H9 (cell line): ENCODE results near the gene TRIM65. TPM values are rescaled to one million over a fixed set of nuclear protein-coding genes. Genes with fewer than 3 reads are reported as not detected.
A peak's percentile ranks its signal among the peaks of the same experiment; 100 is the strongest.
"Not testable (repeated sequence)": the region's sequence is repeated elsewhere in the genome, so short reads cannot be mapped to it uniquely, and the experiment has no call there.

ENCODE experiments used
- DNase-seq: peaks from one replicate; pipeline ENCODE4 v3.0.0-alpha.2; 2017
- H2AFZ ChIP-seq: one replicate; pipeline ENCODE4 v1.6.1; 2013; ENCODE audit warnings: mild to moderate bottlenecking, low read length, control low read depth, moderate library complexity
- H2AK5ac ChIP-seq: 2 replicates; pipeline ENCODE4 v1.6.1; 2013; ENCODE audit warnings: low read length, control low read depth, mixed read lengths; ENCODE audit not compliant: insufficient read length
- H2BK120ac ChIP-seq: one replicate; pipeline ENCODE4 v1.6.1; 2013; ENCODE audit warnings: low read depth, mild to moderate bottlenecking, low read length, control low read depth, inconsistent platforms; ENCODE audit not compliant: poor library complexity, severe bottlenecking
- H2BK12ac ChIP-seq: 2 replicates; pipeline ENCODE4 v1.6.1; 2013; ENCODE audit warnings: low read length, control low read depth, mixed read lengths, low read depth; ENCODE audit not compliant: insufficient read length
- H2BK15ac ChIP-seq: 2 replicates; pipeline ENCODE4 v1.6.1; 2013; ENCODE audit warnings: low read depth, low read length, control low read depth
- H2BK20ac ChIP-seq: one replicate; pipeline ENCODE4 v1.6.1; 2013; ENCODE audit warnings: low read depth, mild to moderate bottlenecking, low read length, control low read depth, inconsistent platforms; ENCODE audit not compliant: poor library complexity, severe bottlenecking
- H2BK5ac ChIP-seq: 2 replicates; pipeline ENCODE4 v1.6.1; 2013; ENCODE audit warnings: low read length, control low read depth, mixed read lengths; ENCODE audit not compliant: insufficient read length
- H3K14ac ChIP-seq: 2 replicates; pipeline ENCODE4 v1.6.1; 2013; ENCODE audit warnings: low read length, control low read depth; ENCODE audit not compliant: insufficient read depth
- H3K18ac ChIP-seq: 2 replicates; pipeline ENCODE4 v1.6.1; 2013; ENCODE audit warnings: low read depth, mild to moderate bottlenecking, mixed read lengths, low read length, control low read depth; ENCODE audit not compliant: insufficient read length
- H3K23ac ChIP-seq: 2 replicates; pipeline ENCODE4 v1.6.1; 2013; ENCODE audit warnings: low read length, control low read depth, mixed read lengths, low read depth; ENCODE audit not compliant: insufficient read length
- H3K23me2 ChIP-seq: 2 replicates; pipeline ENCODE4 v1.6.1; 2013; ENCODE audit warnings: low read depth, mild to moderate bottlenecking, mixed read lengths, low read length, control low read depth; ENCODE audit not compliant: insufficient read length, poor library complexity, severe bottlenecking
- H3K27ac ChIP-seq: 2 replicates; pipeline ENCODE4 v1.5.1; 2013; ENCODE audit warnings: low read length, control low read depth, mixed read lengths, low read depth; ENCODE audit not compliant: insufficient read length
- H3K27me3 ChIP-seq: 2 replicates; pipeline ENCODE4 v1.6.1; 2013; ENCODE audit warnings: low read length, control low read depth, inconsistent platforms; ENCODE audit not compliant: insufficient read depth
- H3K4ac ChIP-seq: 2 replicates; pipeline ENCODE4 v1.6.1; 2013; ENCODE audit warnings: low read depth, mild to moderate bottlenecking, control low read depth, inconsistent platforms, low read length, moderate library complexity
- H3K4me1 ChIP-seq: 2 replicates; pipeline ENCODE4 v1.6.1; 2013; ENCODE audit warnings: low read length, control low read depth, inconsistent platforms; ENCODE audit not compliant: insufficient read depth
- H3K4me2 ChIP-seq: 2 replicates; pipeline ENCODE4 v1.6.1; 2013; ENCODE audit warnings: low read length, control low read depth, mixed read lengths; ENCODE audit not compliant: insufficient read length, insufficient read depth
- H3K56ac ChIP-seq: 2 replicates; pipeline ENCODE4 v1.6.1; 2013; ENCODE audit warnings: low read depth, mild to moderate bottlenecking, mixed read lengths, low read length, control low read depth; ENCODE audit not compliant: insufficient read length
- H3K79me1 ChIP-seq: 2 replicates; pipeline ENCODE4 v1.6.1; 2013; ENCODE audit warnings: low read depth, mild to moderate bottlenecking, moderate library complexity, low read length, control low read depth, inconsistent platforms; ENCODE audit not compliant: insufficient read depth, poor library complexity, severe bottlenecking
- H3K79me2 ChIP-seq: 2 replicates; pipeline ENCODE4 v1.6.1; 2013; ENCODE audit warnings: low read length, control low read depth, inconsistent platforms; ENCODE audit not compliant: insufficient read depth
- H3K9ac ChIP-seq: 2 replicates; pipeline ENCODE4 v1.6.1; 2013; ENCODE audit warnings: low read length, control low read depth, mixed read lengths; ENCODE audit not compliant: insufficient read length; ENCODE audit errors: extremely low read depth
- H3K9me3 ChIP-seq: one replicate; pipeline ENCODE4 v1.6.1; 2013; ENCODE audit warnings: low read depth, low read length, inconsistent platforms; ENCODE audit not compliant: control insufficient read depth
- H3T11ph ChIP-seq: one replicate; pipeline ENCODE4 v1.6.1; 2013; ENCODE audit warnings: mild to moderate bottlenecking, low read length, control low read depth, inconsistent platforms
- H4K20me1 ChIP-seq: one replicate; pipeline ENCODE4 v1.6.1; 2013; ENCODE audit not compliant: control insufficient read depth, insufficient read length, insufficient read depth
- H4K5ac ChIP-seq: 2 replicates; pipeline ENCODE4 v1.6.1; 2013; ENCODE audit warnings: low read depth, mild to moderate bottlenecking, mixed read lengths, low read length, control low read depth; ENCODE audit not compliant: insufficient read length
- H4K8ac ChIP-seq: replicated peaks from 2 replicates; pipeline ENCODE4 v1.6.1; 2013; ENCODE audit warnings: low read length, control low read depth, mixed read lengths, low read depth; ENCODE audit not compliant: insufficient read length
- H4K91ac ChIP-seq: 2 replicates; pipeline ENCODE4 v1.6.1; 2013; ENCODE audit warnings: low read depth, mild to moderate bottlenecking, moderate library complexity, mixed read lengths, low read length, control low read depth; ENCODE audit not compliant: insufficient read length
- H3K27ac Mint-ChIP-seq, 3 experiments: 2 replicates in 2 of 3; 3 replicates in 1 of 3; pipeline ENCODE4 v1.8.0; 2020 to 2021; ENCODE audit warnings: mixed read lengths in 3 of 3, mild to moderate bottlenecking in 1 of 3, moderate library complexity in 1 of 3
- H3K27me3 Mint-ChIP-seq: 2 replicates; pipeline ENCODE4 v1.8.0; 2021; ENCODE audit warnings: low read depth, mild to moderate bottlenecking, moderate library complexity, mixed read lengths
- H3K36me3 Mint-ChIP-seq, 3 experiments: 2 replicates in 2 of 3; 3 replicates in 1 of 3; pipeline ENCODE4 v1.8.0; 2020 to 2021; ENCODE audit warnings: low read depth in 3 of 3, mixed read lengths in 3 of 3; ENCODE audit not compliant: insufficient read depth in 1 of 3
- H3K4me1 Mint-ChIP-seq, 2 experiments: 2 replicates each; pipeline ENCODE4 v1.8.0; 2020; ENCODE audit warnings: mixed read lengths in 2 of 2
- H3K4me3 Mint-ChIP-seq, 2 experiments: 2 replicates in 1 of 2; 3 replicates in 1 of 2; pipeline ENCODE4 v1.8.0; 2020 to 2021; ENCODE audit warnings: mild to moderate bottlenecking in 2 of 2, mixed read lengths in 2 of 2, moderate library complexity in 1 of 2
- H3K9me3 Mint-ChIP-seq, 2 experiments: 2 replicates in 1 of 2; 3 replicates in 1 of 2; pipeline ENCODE4 v1.8.0; 2020; ENCODE audit warnings: mild to moderate bottlenecking in 2 of 2, mixed read lengths in 2 of 2, moderate library complexity in 1 of 2
- CTCF ChIP-seq: fragments of 200-600 bp; sonication (generic); conservative IDR thresholded peaks from 3 replicates; pipeline ENCODE4 v1.8.0; 2021; ENCODE audit warnings: antibody characterized with exemption, mild to moderate bottlenecking
- WGBS: extraction: QIAGEN DNeasy Blood & Tissue Kit; methylation state at CpG from one replicate; pipeline ENCODE4 v1.1.7; 2013; ENCODE audit warnings: missing lambda C conversion rate, low lambda C conversion rate, mixed read lengths; ENCODE audit not compliant: insufficient read length; ENCODE audit errors: extremely low coverage; 5-methylcytosine and 5-hydroxymethylcytosine counted together
- total RNA-seq: library from RNA; stranded (reverse); gene quantifications from 2 replicates; pipeline ENCODE4 v1.2.1, GENCODE V29; 2021

The TRIM65 gene
- total RNA-seq, 1 experiment from 2014 or later = 34.1 TPM

GRCh38 chr17:75861927-75862317 lies 34.8 kb downstream of the TRIM65 start:
- H3K18ac ChIP-seq = no peak overlapping the region
- H3K27ac Mint-ChIP-seq = no peak overlapping the region

DNA sequence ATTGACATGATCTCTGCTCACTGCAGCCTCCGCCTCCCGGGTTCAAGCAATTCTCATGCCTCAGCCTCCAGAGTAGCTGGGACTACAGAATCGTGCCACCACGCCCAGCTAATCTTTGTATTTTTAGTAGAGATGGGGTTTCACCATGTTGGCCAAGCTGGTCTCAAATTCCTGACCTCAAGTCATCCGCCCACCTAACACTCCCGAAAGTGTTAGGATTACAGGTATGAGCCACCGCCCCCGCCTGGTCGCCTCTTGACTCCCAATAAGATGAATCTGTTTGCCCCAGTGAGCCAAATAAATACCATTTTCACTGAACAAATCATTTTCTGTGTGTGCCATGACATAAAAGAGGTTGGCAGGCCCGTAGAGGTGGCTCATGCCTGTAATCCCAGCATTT lies 37.4 kb downstream of the TRIM65 start:
- H3K23ac ChIP-seq, H2BK5ac ChIP-seq, H2BK12ac ChIP-seq, H3K36me3 Mint-ChIP-seq, H4K20me1 ChIP-seq, H2BK20ac ChIP-seq, H2BK15ac ChIP-seq, H4K5ac ChIP-seq, H3K4me2 ChIP-seq, H3K18ac ChIP-seq, H3K9me3 ChIP-seq, H3K79me2 ChIP-seq, H3K9me3 Mint-ChIP-seq, H4K8ac ChIP-seq, H3K9ac ChIP-seq, H2AK5ac ChIP-seq, H4K91ac ChIP-seq, H3K79me1 ChIP-seq, H3K4me1 ChIP-seq, H3K27ac ChIP-seq, H3K23me2 ChIP-seq, H3K27me3 ChIP-seq, H3T11ph ChIP-seq, H2AFZ ChIP-seq, H3K56ac ChIP-seq, H3K27me3 Mint-ChIP-seq, H3K4me3 Mint-ChIP-seq, H3K14ac ChIP-seq, DNase-seq, H3K4ac ChIP-seq, H2BK120ac ChIP-seq: not testable (repeated sequence)
- Mint-ChIP-seq H3K4me1 (peaks cover 4 to 14% of the 10 kb centered on the region in 2 experiments), H3K27ac (peak overlapping the region in 1 of 3 experiments; percentile 52; a peak in 1 of 7 replicates)
- WGBS = no CpG with 5 or more reads among the region's 10 CpGs

More at GRCh38 chr17:75861927-75862317, 34.8 kb downstream of the TRIM65 start:
- Histone ChIP-seq H2BK5ac (no peak overlapping the region), H3K9ac (no peak overlapping the region), H3K9me3 (no peaks in the 10 kb centered on the region), H3K4me2 (no peak overlapping the region), H3K27ac (no peak overlapping the region), H2BK20ac (no peak overlapping the region), H3K27me3 (no peaks in the 10 kb centered on the region), H4K91ac (no peak overlapping the region), H2BK12ac (no peak overlapping the region), H3T11ph (no peak overlapping the region), H3K23me2 (no peaks in the 10 kb centered on the region), H4K8ac (no peak overlapping the region), H3K14ac (no peak overlapping the region), H3K79me1 (no peaks in the 10 kb centered on the region), H3K56ac (no peak overlapping the region), H4K20me1 (no peaks in the 10 kb centered on the region), H4K5ac (no peak overlapping the region), H2BK120ac (no peak overlapping the region), H3K79me2 (no peaks in the 10 kb centered on the region), H2BK15ac (no peak overlapping the region), H2AK5ac (no peak overlapping the region), H3K23ac (no peak overlapping the region), H3K4ac (no peak overlapping the region), H2AFZ (no peak overlapping the region), H3K4me1 (no peaks in the 10 kb centered on the region)
- Mint-ChIP-seq H3K27me3 (no peaks in the 10 kb centered on the region), H3K36me3 (no peaks in the 10 kb centered on the region), H3K4me1 (peaks cover 5 to 19% of the 10 kb centered on the region in 2 experiments), H3K4me3 (no peak overlapping the region), H3K9me3 (no peaks in the 10 kb centered on the region)
- TF ChIP-seq CTCF = no peak
- no CpG with 5 or more reads among the region's 9 CpGs for WGBS
- DNase-seq = no peak
